GM12878 (cell line): Measurements from ENCODE around the gene RAB11FIP2. TPM values are rescaled to one million over a fixed set of nuclear protein-coding genes. Genes with fewer than 3 reads are reported as not detected.

Source experiments
- ATAC-seq: fragments of 200-7000 bp; cut with Tn5 transposase; 3 replicates; pipeline ENCODE4 v1.9.1; 2020; ENCODE audit warnings: mild to moderate bottlenecking, moderate library complexity
- BruUV-seq: library from RNA; stranded (reverse); fragments of 400-500 nt; replicated peaks from 2 replicates; lab custom pipeline; 2021; lab: Mats Ljungman, UMichigan
- CTCF ChIA-PET: fragments of 300-600 bp; sonication (Branson Sonifier 250); formaldehyde crosslinking; extraction: SDS; loops from one replicate; lab custom pipeline; 2021; ENCODE audit warnings: inconsistent platforms; lab: Yijun Ruan, JAX
- POLR2A ChIA-PET: fragments of 350-600 bp; formaldehyde crosslinking; extraction: SDS; loops from one replicate; lab custom pipeline; 2021; ENCODE audit warnings: inconsistent platforms; lab: Charles Lee
- RAD21 ChIA-PET: fragments of 300-600 bp; sonication (Branson Sonifier 250); formaldehyde crosslinking; loops from one replicate; lab custom pipeline; 2023; ENCODE audit warnings: antibody characterized with exemption; ENCODE audit not compliant: unreplicated experiment; lab: Charles Lee
- SMC1A ChIA-PET: fragments of 300-600 bp; sonication (Branson Sonifier 250); formaldehyde crosslinking; loops from one replicate; lab custom pipeline; 2023; ENCODE audit not compliant: unreplicated experiment, uncharacterized antibody; lab: Charles Lee
- DNase-seq: peaks from one replicate; pipeline ENCODE4 v3.0.0-alpha.2; 2011; ENCODE audit warnings: low read depth, low spot score
- FAIRE-seq: peaks from 3 replicates; lab custom pipeline; 2011; peaks lifted over from hg19 to GRCh38; lab: Jason Lieb, UNC
- H2AFZ ChIP-seq: 2 replicates; pipeline ENCODE4 v1.6.0; 2011; ENCODE audit warnings: low read depth, low read length, control low read depth; ENCODE audit not compliant: control insufficient read depth
- H3K27ac ChIP-seq: 2 replicates; pipeline ENCODE4 v1.5.1; 2011; ENCODE audit warnings: control low read depth; ENCODE audit not compliant: control insufficient read depth, insufficient read depth
- H3K27me3 ChIP-seq, 2 experiments: replicated peaks in 1 of 2; 2 replicates each; pipeline versions ENCODE4 v1.6.0 to v1.6.1; 2011; ENCODE audit warnings: low read length in 1 of 2; ENCODE audit not compliant: control insufficient read depth in 2 of 2, insufficient read depth in 2 of 2
- H3K36me3 ChIP-seq, 2 experiments: 2 replicates each; pipeline ENCODE4 v1.5.1; 2011; ENCODE audit warnings: low read length in 1 of 2; ENCODE audit not compliant: control insufficient read depth in 2 of 2, insufficient read depth in 2 of 2
- H3K4me1 ChIP-seq: 2 replicates; pipeline ENCODE4 v1.6.1; 2011; ENCODE audit warnings: mild to moderate bottlenecking, low read length, moderate library complexity, mixed read lengths; ENCODE audit not compliant: control insufficient read depth, insufficient read depth
- H3K4me2 ChIP-seq: 2 replicates; pipeline ENCODE4 v1.6.0; 2011; ENCODE audit warnings: control low read depth; ENCODE audit not compliant: control insufficient read depth, insufficient read depth
- H3K4me3 ChIP-seq: fragments of 200-600 bp; sonication (generic); 2 replicates; pipeline ENCODE4 v1.5.1; 2016
- H3K79me2 ChIP-seq: 2 replicates; pipeline ENCODE4 v1.6.0; 2011; ENCODE audit warnings: low read length; ENCODE audit not compliant: control insufficient read depth, insufficient read depth
- H3K9ac ChIP-seq: 2 replicates; pipeline ENCODE4 v1.8.0; 2011; ENCODE audit warnings: low read length, control low read depth, mixed read lengths; ENCODE audit not compliant: control insufficient read depth, insufficient read depth
- H3K9me3 ChIP-seq: replicated peaks from 3 replicates; pipeline ENCODE4 v1.5.1; 2011; ENCODE audit warnings: mild to moderate bottlenecking, low read length; ENCODE audit not compliant: control insufficient read depth, insufficient read depth
- H4K20me1 ChIP-seq: 2 replicates; pipeline ENCODE4 v1.6.0; 2011; ENCODE audit not compliant: control insufficient read depth, insufficient read depth
- BACH1 ChIP-seq: fragments of 450-650 bp; IDR thresholded peaks from 2 replicates; pipeline ENCODE4 v1.6.1; 2017; ENCODE audit warnings: mild to moderate bottlenecking, borderline replicate concordance
- BMI1 ChIP-seq: fragments of 450-650 bp; IDR thresholded peaks from 2 replicates; pipeline ENCODE4 v1.6.1; 2016; ENCODE audit warnings: mild to moderate bottlenecking, moderate library complexity, borderline replicate concordance
- CREM ChIP-seq: IDR thresholded peaks from 2 replicates; pipeline ENCODE4 v1.6.1; 2014; ENCODE audit warnings: antibody characterized with exemption, low read depth
- DPF2 ChIP-seq: fragments of 450-650 bp; IDR thresholded peaks from 2 replicates; pipeline ENCODE4 v1.6.1; 2017; ENCODE audit warnings: mild to moderate bottlenecking
- EED ChIP-seq: sonication (generic); IDR thresholded peaks from 2 replicates; pipeline ENCODE4 v1.6.1; 2016; ENCODE audit warnings: antibody characterized with exemption, low read depth
- ETV6 ChIP-seq, 2 experiments: fragments of 450-650 bp in 1 of 2; IDR thresholded peaks in 1 of 2; conservative IDR thresholded peaks in 1 of 2; 2 replicates each; pipeline ENCODE4 v1.6.1; 2014; ENCODE audit warnings: antibody characterized with exemption in 1 of 2, borderline replicate concordance in 1 of 2, low read depth in 1 of 2, mild to moderate bottlenecking in 1 of 2, moderate library complexity in 1 of 2
- FOS ChIP-seq: IDR thresholded peaks from 3 replicates; pipeline ENCODE4 v1.6.1; 2011; ENCODE audit warnings: borderline replicate concordance; ENCODE audit not compliant: insufficient read length; ENCODE audit errors: extremely low read depth
- FOXK2 ChIP-seq: fragments of 450-650 bp; IDR thresholded peaks from 2 replicates; pipeline ENCODE4 v1.6.1; 2017; ENCODE audit warnings: mild to moderate bottlenecking, moderate library complexity
- MYB ChIP-seq: fragments of 150-350 bp; IDR thresholded peaks from 2 replicates; pipeline ENCODE4 v1.6.1; 2014; ENCODE audit warnings: mild to moderate bottlenecking, low read depth, low read length, borderline replicate concordance
- POLR2AphosphoS5 ChIP-seq: IDR thresholded peaks from 2 replicates; pipeline ENCODE4 v1.6.1; 2011; ENCODE audit warnings: mild to moderate bottlenecking, low read length, inconsistent platforms
- RCOR1 ChIP-seq: conservative IDR thresholded peaks from 2 replicates; pipeline ENCODE4 v1.6.1; 2012; ENCODE audit warnings: low read depth, low read length, improper control_type of control experiment
- SUZ12 ChIP-seq: fragments of 200-600 bp; sonication (generic); IDR thresholded peaks from one replicate; pipeline ENCODE4 v1.6.1; 2018; ENCODE audit warnings: antibody characterized with exemption, mild to moderate bottlenecking; ENCODE audit not compliant: unreplicated experiment
- TCF12 ChIP-seq: IDR thresholded peaks from 2 replicates; pipeline ENCODE4 v1.6.1; 2011; ENCODE audit warnings: low read depth, mild to moderate bottlenecking, low read length
- ZNF24 ChIP-seq: fragments of 450-650 bp; IDR thresholded peaks from 2 replicates; pipeline ENCODE4 v1.6.1; 2017; ENCODE audit warnings: antibody characterized with exemption, mild to moderate bottlenecking
- WGBS: methylation state at CpG from one replicate; pipeline ENCODE4 v1.1.6; 2016; ENCODE audit warnings: low lambda C conversion rate; ENCODE audit not compliant: insufficient replicate concordance, insufficient coverage; ENCODE audit errors: missing lambda C conversion rate; 5-methylcytosine and 5-hydroxymethylcytosine counted together
- in situ Hi-C: fragments of 300-500 bp; cut with MboI; formaldehyde crosslinking; loops from 9 replicates; pipeline ENCODE4 v1.14.3; 2018; ENCODE audit warnings: mixed read lengths
- intact Hi-C: fragments of 100-400 bp; cut with micrococcal nuclease; formaldehyde crosslinking; loops from one replicate; pipeline ENCODE4 v1.14.2; 2022; ENCODE audit not compliant: unreplicated experiment
- polyA plus RNA-seq, 11 experiments: library from polyadenylated mRNA; depleted of rRNA in 4 of 11; unstranded in 6 of 11; stranded (reverse) in 5 of 11; fragments of >200 nt; fragmentation: Nextera tagmentation in 4 of 11; fragmentation: Illumina TruSeq in 1 of 11; extraction: Ambion mirVana in 4 of 11; extraction: Trizol in 1 of 11; gene quantifications; 1 replicate in 1 of 11; 2 replicates in 10 of 11; pipeline versions ENCODE4 v1.2.1 to v1.2.3, GENCODE V29; 2011 to 2016; ENCODE audit warnings: inconsistent platforms in 2 of 11, missing spikeins in 2 of 11, low read depth in 1 of 11
- total RNA-seq, 4 experiments: library from RNA; depleted of rRNA in 3 of 4; stranded (reverse); fragments of >200 nt in 3 of 4; fragmentation: Illumina TruSeq in 1 of 4; extraction: Trizol in 1 of 4; gene quantifications; 2 replicates each; pipeline versions ENCODE4 v1.2.1 to v1.2.3, GENCODE V29; 2013 to 2021
- TF ChIP-seq, protein P1 (sequence below): fragments of 450-650 bp; IDR thresholded peaks from 2 replicates; pipeline ENCODE4 v1.6.1; 2017; ENCODE audit warnings: borderline replicate concordance
- TF ChIP-seq, protein P2 (sequence below), 3 experiments: IDR thresholded peaks in 2 of 3; conservative IDR thresholded peaks in 1 of 3; 2 replicates each; pipeline ENCODE4 v1.5.1; 2011; ENCODE audit warnings: low read depth in 3 of 3, low read length in 3 of 3, mild to moderate bottlenecking in 3 of 3, control low read depth in 2 of 3, moderate library complexity in 2 of 3, inconsistent platforms in 1 of 3, mixed read lengths in 1 of 3; ENCODE audit not compliant: control insufficient read depth in 2 of 3, insufficient read depth in 1 of 3; ENCODE audit errors: extremely low read depth in 1 of 3

Gene RAB11FIP2
- total and polyA plus RNA-seq, 10 of the 15 experiments (the other 5 are each of a cell fraction or from before 2014, with no cell fraction given) = 1.8 to 16.7 (median 4.3) TPM

DNA sequence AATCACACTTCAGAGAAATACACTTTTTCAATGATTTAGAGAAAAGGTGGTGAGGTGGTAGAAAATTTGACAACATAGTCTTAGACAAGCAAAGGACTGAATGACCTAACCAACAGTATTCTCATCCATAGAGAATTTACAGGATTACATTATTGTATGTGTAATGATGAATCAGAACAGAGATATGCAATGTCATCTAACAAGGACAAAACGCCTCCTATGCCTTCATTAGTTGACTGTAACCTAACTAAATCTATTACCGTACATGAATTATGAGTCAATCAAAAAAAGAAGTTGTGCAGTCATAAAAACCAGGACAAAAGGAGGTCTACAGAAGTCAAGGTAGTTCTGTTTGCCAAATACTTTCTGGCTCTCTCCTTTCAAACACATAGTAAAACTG is 66.5 kb downstream of the RAB11FIP2 start:
- no peaks in the 10 kb centered on the region for H3K9me3 ChIP-seq
- DNase-seq (no peak), ATAC-seq (no peak)
- intact Hi-C loops = no loop called here
- no peaks in the 10 kb centered on the region for H3K4me1 ChIP-seq
- BruUV-seq = no TSS peak
- POLR2A ChIA-PET = no interaction called here
- H3K4me3 ChIP-seq = no peak overlapping the region
- RAD21 ChIA-PET = no interaction called here
- no peak overlapping the region for H3K9ac ChIP-seq
- WGBS = 4% methylated on average over 2 of the region's 2 CpGs
- no peaks in the 10 kb centered on the region for H3K27me3 ChIP-seq
- no peak overlapping the region for H3K4me2 ChIP-seq
- no peak overlapping the region for H3K27ac ChIP-seq
- CTCF ChIA-PET = no interaction called here
- no peak for TF ChIP-seq SUZ12
- TF ChIP-seq MYB = no peak
- no peak for TF ChIP-seq FOXK2
- no peak for TF ChIP-seq RCOR1
- no peak for TF ChIP-seq DPF2
- TF ChIP-seq TCF12 = no peak
- TF ChIP-seq POLR2AphosphoS5 = no peak
- no peak for TF ChIP-seq CREM
- no peak for TF ChIP-seq BMI1
- TF ChIP-seq, all 136 proteins: peak for 0
- in situ Hi-C loops = no loop called here
- H4K20me1 ChIP-seq = no peaks in the 10 kb centered on the region
- no peaks in the 10 kb centered on the region for H3K79me2 ChIP-seq
- SMC1A ChIA-PET = interaction anchor here (1.1 to 1.3 kb wide), 2 partner anchors 22 to 85 kb away, joined by 3 read pairs; no protein-coding TSS in a partner anchor
- no peak for FAIRE-seq
- no peak overlapping the region for H2AFZ ChIP-seq
- no peaks in the 10 kb centered on the region for H3K36me3 ChIP-seq

- no peaks in the 10 kb centered on the region for H3K79me2 ChIP-seq
- no peak overlapping the region for H3K27ac ChIP-seq
- ChIA-PET CTCF (no interaction called here), SMC1A (no interaction called here), POLR2A (no interaction called here), RAD21 (no interaction called here)
- no peak overlapping the region for H2AFZ ChIP-seq
- ATAC-seq = no peak
- DNase-seq = no peak
- H3K9ac ChIP-seq = no peak overlapping the region
- no TSS peak for BruUV-seq
- H3K36me3 ChIP-seq = no peaks in the 10 kb centered on the region
- in situ Hi-C loops (no loop called here), intact Hi-C loops (no loop called here)
- no peaks in the 10 kb centered on the region for H3K4me1 ChIP-seq
- no peaks in the 10 kb centered on the region for H4K20me1 ChIP-seq
- no peak for FAIRE-seq
- no peak overlapping the region for H3K4me3 ChIP-seq
- 17% methylated on average over 5 of the region's 5 CpGs for WGBS
- no peak overlapping the region for H3K4me2 ChIP-seq
- H3K27me3 ChIP-seq = no peaks in the 10 kb centered on the region
- H3K9me3 ChIP-seq = no peaks in the 10 kb centered on the region
- TF ChIP-seq ZNF24 (no peak), BACH1 (no peak), EED (no peak), ETV6 (conservative IDR thresholded peaks at IDR 0.05 in 1 of 2, IDR thresholded peaks at IDR 0.05 in 1 of 2; ENCODE audit: borderline replicate concordance in 1 of 2, low read depth in 1 of 2) (no peak), FOS (no peak)
- TF ChIP-seq, protein P1, sequence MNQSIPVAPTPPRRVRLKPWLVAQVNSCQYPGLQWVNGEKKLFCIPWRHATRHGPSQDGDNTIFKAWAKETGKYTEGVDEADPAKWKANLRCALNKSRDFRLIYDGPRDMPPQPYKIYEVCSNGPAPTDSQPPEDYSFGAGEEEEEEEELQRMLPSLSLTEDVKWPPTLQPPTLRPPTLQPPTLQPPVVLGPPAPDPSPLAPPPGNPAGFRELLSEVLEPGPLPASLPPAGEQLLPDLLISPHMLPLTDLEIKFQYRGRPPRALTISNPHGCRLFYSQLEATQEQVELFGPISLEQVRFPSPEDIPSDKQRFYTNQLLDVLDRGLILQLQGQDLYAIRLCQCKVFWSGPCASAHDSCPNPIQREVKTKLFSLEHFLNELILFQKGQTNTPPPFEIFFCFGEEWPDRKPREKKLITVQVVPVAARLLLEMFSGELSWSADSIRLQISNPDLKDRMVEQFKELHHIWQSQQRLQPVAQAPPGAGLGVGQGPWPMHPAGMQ = no peak
- TF ChIP-seq, protein P2, sequence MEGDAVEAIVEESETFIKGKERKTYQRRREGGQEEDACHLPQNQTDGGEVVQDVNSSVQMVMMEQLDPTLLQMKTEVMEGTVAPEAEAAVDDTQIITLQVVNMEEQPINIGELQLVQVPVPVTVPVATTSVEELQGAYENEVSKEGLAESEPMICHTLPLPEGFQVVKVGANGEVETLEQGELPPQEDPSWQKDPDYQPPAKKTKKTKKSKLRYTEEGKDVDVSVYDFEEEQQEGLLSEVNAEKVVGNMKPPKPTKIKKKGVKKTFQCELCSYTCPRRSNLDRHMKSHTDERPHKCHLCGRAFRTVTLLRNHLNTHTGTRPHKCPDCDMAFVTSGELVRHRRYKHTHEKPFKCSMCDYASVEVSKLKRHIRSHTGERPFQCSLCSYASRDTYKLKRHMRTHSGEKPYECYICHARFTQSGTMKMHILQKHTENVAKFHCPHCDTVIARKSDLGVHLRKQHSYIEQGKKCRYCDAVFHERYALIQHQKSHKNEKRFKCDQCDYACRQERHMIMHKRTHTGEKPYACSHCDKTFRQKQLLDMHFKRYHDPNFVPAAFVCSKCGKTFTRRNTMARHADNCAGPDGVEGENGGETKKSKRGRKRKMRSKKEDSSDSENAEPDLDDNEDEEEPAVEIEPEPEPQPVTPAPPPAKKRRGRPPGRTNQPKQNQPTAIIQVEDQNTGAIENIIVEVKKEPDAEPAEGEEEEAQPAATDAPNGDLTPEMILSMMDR (IDR thresholded peaks at IDR 0.05 in 2 of 3, conservative IDR thresholded peaks at IDR 0.05 in 1 of 3; ENCODE audit: control insufficient read depth in 2 of 3, extremely low read depth in 1 of 3, insufficient read depth in 1 of 3, low read depth in 3 of 3, low read length in 3 of 3) = no peak
Measured at GRCh38 chr10:117972168-117972837, 74.4 kb downstream of the RAB11FIP2 start.
